GM18505 (cell line): ENCODE results near the gene CDC42EP2.

ENCODE experiments used
- ATAC-seq: cut with Tn5 transposase; IDR thresholded peaks from one replicate; pipeline ENCODE4 v1.9.1; 2021; ENCODE audit not compliant: unreplicated experiment
- POLR2A ChIP-seq: IDR thresholded peaks from 4 replicates; pipeline ENCODE4 v1.6.1; 2011; ENCODE audit warnings: borderline replicate concordance; ENCODE audit not compliant: insufficient read depth, insufficient read length; ENCODE audit errors: extremely low read depth

The CDC42EP2 gene

DNA sequence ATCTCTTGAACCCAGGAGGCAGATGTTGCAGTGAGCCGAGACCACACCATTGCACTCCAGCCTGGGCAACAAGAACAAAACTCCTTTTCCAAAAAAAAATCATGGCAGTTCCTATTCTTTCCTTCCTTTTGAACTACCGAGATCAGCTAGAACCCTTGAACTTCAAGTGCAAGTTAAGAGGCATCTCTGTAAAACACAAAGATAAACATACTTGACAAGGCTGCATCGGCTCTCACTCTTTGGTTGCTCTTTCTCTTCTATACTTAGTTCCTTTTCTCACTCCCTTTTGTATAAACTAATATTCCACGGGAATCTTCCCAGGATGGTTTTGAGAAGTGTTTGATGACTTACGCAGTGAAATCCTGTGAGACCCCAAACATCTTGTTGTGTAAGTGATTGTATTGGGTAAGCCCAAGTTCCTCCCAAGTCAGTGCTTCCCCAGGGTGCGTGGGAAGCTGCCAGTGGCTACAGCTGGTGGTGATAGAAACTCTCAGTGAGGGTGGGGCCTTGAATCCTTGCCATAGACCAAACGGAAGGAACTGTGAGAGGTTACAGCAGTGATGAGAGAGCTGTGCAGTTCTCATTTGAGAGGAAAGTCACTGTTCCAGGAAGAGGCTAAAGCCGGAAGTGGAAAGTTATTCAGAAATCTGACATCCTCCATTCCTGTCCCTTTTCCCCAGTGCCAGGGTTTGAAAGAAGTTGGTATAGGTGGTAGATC, 24.1 kb upstream of the CDC42EP2 start:
- TF ChIP-seq POLR2A = peak; percentile 37
- ATAC-seq = no peak

DNA sequence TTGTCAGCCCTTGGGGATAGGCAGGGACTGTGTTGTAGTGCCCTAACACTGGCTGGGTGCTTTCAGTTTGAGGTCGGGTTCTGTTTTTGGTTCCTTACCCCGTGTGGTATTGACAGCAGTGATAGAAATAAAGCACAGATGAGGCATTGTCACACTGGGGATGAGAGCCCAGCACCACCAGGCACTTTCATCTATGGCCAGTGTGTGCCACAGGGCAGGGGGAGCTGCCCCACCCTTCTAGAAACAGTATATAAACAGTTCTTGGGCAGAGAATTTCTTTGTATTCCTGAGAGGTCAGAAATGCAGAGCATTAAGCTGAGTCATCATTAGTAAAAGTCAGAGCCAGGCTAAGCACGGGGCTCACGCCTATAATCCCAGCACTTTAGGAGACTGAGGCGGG, 23.1 kb upstream of the CDC42EP2 start:
- no peak for ATAC-seq
- no peak for TF ChIP-seq POLR2A

DNA sequence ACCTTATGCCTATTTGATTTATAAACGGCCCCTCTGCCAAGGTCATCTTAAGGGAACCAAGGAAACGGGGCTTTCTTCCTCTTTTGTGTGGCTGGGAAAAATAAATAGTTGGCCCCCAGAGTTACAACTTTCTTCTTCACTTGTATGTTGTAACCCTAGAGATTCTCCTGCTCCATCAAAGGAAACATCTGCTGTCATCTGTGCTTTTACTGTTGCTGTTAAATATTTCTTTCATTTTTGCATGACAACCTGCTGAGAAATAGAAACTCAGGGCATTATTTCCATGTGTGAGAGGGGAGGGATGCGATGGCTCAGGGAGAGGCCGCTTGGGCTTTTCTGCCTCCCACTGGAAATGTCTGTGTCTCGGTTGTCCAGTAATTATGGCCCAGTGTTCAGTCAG, 21.8 kb upstream of the CDC42EP2 start:
- no peak for ATAC-seq
- no peak for TF ChIP-seq POLR2A

DNA sequence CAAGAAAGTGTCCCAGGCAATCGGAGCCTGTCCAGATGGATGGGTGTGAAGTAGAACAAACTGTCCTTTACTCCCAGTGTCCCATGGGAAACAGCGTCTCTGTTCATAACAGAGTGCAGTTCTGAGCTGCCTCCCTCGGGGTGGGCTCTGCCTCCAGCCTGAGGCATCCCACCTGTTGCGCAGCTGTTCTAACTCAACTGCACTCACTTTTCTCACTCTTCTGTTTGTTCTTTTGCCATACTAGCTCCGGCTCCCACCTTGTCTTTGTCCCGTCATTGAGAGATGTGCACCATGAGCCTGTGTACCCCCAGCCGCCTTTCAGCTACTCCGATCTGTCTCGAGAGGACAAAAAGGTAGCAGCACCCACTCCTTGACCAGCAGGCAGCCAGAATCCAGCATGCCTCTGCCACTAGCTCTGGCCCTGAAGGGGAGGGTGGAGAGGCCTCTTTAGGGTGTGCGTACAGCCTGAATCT, 20.7 kb upstream of the CDC42EP2 start:
- TF ChIP-seq POLR2A = no peak
- no peak for ATAC-seq

DNA sequence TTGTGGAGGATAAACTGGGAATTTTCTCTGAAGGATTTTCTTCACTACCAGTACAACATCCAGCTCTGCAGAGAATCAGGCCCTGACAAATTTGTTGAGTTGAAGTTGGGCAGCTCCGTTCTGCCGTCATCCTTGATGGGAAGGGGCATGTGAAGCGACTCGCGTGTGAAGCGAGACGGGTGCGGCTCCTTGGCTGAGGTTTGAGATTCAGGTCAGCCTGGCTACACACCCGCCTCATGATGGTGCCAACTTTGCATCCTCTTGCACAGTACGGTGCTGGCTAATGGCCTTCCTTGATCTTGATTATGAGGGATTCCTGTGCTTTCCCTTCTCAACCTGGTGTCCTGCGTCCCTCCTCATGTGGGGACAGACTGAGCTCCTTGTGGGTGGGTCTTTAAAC, 19.7 kb upstream of the CDC42EP2 start:
- ATAC-seq = no peak
- TF ChIP-seq POLR2A = no peak

DNA sequence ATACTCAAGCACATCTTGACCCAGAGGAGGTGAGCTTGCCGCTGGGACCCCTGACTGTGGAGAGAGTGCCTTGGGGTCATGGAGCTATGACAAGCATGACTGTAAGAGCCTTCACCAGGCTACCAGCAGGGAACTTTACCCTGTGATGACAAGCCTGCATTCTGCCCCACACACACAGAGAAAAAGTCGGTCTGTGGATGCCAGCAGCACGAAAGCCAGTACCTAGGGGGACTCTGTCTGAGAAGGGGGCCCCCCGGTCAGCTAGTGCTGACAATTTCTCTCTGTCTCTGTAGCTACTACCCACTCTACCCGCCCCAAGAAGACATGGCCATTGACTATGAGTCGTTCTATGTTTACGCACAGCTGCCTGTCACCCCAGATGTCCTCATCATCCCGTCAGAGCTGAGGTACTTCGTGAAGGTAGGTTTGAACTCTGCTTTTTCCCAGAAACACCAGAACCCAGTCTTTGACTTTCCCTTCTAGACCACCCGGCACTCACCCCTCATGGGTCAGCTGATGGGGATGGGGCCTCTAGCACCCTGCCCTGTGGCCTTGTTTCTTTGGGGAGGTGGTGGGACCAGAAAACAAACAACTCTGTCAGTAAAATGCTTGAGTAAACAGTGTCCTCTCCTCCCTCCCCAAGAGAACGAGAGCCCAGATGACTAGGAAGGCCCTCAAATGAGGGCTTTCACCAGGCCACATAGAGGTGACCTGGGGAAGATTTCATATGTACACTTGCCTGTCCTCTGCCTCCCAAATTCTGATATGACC, 18.9 kb upstream of the CDC42EP2 start:
- no peak for TF ChIP-seq POLR2A
- no peak for ATAC-seq

DNA sequence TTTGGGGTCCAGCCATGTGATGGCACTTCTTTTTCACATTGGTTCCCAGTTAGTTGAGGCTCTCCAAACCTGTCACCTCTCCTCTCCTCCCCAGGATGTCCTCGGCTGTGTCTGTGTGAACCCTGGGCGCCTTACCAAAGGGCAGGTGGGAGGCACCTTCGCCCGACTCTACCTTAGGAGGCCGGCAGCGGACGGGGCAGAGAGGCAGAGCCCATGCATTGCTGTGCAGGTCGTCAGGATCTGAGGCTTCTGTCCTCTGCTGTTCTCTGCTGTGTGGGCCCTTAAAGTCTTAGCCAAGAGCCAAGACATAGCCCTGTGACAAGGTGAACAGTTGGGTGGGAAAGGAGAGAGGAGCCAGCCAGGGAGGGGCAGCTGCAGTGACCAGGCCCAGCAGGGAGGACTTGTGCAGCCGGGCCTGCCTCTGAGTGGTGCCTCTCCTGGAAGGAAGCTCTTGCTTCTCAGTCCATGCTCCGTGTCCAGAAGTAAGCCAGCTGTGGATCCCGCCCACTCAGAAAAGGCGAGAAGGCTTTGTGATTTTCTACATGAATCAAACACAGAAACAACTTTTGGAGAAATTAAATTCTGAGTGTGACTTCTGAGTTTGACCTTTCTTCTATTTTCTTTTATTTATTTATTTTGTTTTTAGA, 17.5 kb upstream of the CDC42EP2 start:
- TF ChIP-seq POLR2A = no peak
- ATAC-seq = no peak

GRCh38 chr11:65298131-65298535, 16.5 kb upstream of the CDC42EP2 start:
- no peak for ATAC-seq
- TF ChIP-seq POLR2A = no peak

DNA sequence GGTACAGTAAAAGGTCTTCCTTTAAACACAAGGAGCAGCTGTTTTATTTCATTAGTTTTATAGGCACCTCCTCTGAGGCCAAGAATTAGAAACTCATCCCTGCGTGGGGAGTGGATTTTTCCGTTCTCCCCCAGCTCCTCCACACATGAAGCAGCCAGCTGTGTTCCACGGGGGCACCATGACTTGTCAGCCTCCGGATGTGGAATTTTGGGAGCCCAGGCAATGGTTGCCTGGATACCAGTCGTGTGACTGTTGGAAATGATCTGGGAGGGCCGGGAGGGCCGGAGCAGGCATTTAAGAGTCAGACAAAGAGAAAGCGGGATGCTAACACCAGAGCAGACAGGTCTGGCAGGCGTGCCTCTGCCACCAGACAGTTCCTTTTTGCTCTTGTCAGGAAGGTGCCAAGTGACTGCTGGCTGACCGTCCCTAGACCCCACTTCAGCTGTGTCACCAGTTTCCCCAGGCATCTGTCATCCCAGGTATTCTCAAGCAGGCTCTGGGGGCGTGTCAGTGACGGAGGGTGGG, 15.9 kb upstream of the CDC42EP2 start:
- ATAC-seq = no peak

GRCh38 chr11:65300621-65301275, 13.9 kb upstream of the CDC42EP2 start:
- no peak for TF ChIP-seq POLR2A

More for the DNA sequence above, 15.9 kb upstream of the CDC42EP2 start:
- no peak for TF ChIP-seq POLR2A

DNA sequence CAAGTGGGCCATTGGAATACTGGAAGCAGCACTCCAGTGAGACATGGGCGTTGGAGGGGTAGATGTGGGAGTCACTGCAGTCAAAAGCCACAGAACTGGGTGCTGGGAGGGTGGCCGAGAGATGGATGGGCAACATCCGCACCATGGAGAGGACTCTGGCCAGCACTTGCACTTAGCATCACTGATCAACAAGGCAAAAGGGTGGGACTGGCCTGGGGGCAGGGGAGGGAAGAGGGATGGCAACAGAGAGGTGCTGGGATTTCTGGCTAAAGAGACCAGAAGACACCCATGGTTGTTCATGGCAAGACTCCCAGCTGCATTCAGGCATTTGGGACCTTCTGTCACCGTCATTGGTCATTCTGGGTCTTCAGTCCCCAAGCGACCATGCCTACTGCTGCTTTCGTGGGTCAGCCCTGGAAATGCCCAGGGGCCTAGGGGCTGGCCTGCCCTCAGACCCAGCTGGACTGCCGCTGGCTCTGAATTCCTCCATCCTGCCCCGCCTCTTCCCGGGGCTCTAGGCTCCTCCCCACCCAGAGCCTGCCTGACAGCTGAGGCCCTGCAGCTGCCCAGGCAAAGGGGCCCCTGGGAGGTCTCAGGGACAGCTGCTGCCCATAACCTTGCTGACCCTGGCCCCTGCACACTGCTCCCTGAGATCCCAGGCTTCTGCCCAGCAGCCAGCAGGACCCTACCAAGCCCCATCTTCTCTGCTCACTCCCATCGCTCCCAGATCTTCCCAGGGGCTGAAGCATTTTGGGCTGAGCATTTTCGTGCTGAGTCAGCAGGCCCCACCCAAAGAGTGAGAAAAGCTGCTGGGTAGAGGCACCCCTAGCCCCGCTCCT, 13.0 kb upstream of the CDC42EP2 start:
- no peak for TF ChIP-seq POLR2A
- no peak for ATAC-seq

More at GRCh38 chr11:65300621-65301275, 13.9 kb upstream of the CDC42EP2 start:
- ATAC-seq = no peak

GRCh38 chr11:65303555-65303954, 11.1 kb upstream of the CDC42EP2 start:
- ATAC-seq = no peak
- TF ChIP-seq POLR2A = no peak
